ENCODE data around the gene OAS3.

DNA sequence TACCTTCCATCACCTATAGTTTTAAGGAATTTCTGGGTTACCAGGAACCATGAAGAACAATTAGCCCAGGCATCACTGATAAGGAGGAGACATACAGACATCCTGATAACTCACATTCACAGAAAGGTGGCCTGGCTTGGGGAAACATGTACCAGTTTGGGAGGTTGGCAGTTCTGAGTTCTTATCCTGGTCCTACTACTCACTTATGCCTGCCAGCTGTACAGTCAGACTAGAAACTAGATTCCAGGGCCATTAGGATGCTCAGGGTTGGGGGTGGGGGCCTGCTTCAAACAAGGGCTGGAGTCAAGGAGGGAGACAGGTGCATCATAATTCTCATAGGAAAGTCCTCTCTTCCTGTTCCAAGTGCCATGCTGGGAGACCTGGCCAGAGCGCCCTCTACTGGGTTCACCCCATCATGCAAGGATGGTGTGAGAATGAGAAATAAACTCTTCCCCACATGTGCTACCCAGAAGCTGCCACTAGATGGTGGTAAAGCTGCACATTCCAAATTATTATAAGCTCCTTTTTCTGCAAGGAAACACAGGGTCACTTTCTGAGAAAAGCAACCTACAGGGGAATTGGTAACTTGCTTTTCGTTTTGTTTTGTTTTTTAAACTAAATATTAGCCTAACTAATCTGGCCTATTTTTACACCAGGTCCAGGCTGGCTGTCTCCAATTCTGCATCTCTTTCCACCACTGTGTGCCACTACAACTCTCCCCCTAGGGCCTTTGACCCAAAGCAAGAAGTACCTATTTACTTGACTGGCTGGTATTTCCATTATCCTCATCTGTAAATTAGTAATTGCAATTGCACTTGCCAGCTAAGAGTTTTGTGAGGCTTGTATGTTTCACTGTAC, 54.5 kb downstream of the OAS3 start:
- TF ChIP-seq SP1 (IDR thresholded peaks at IDR 0.05), result no peak
- TF ChIP-seq FOXA1 (IDR thresholded peaks at IDR 0.05), result no peak
- TF ChIP-seq ARNT (IDR thresholded peaks at IDR 0.05), result no peak

Measured in HEK293T (cell line).